NB4 (cell line): ENCODE results near the gene KPNB1.

Experiments
- CTCF ChIP-seq: IDR thresholded peaks from one replicate; pipeline ENCODE4 v1.5.1; 2012; ENCODE audit warnings: low read depth, low read length
- MAX ChIP-seq: IDR thresholded peaks from 2 replicates; pipeline ENCODE4 v1.6.1; 2011; ENCODE audit warnings: low read depth, low read length
- MYC ChIP-seq: IDR thresholded peaks from 2 replicates; pipeline ENCODE4 v1.6.1; 2011; ENCODE audit warnings: low read depth, low read length

GRCh38 chr17:47728214-47728877 lies 78.6 kb downstream of the KPNB1 start:
- TF ChIP-seq CTCF (no peak), MYC (no peak), MAX (no peak)
